Gastroesophageal sphincter (tissue), 2 donors: ENCODE data around the gene CXCR5.

Experiments
- POLR2A ChIP-seq, 2 donors: fragments of 450-650 bp; IDR thresholded peaks; one replicate each; pipeline ENCODE4 v1.6.1; 2017; ENCODE audit warnings: antibody characterized with exemption in 2 of 2, mild to moderate bottlenecking in 2 of 2, moderate library complexity in 1 of 2
- POLR2AphosphoS5 ChIP-seq: sonication (generic); formaldehyde crosslinking; IDR thresholded peaks from one replicate; pipeline ENCODE4 v1.6.1; 2017; ENCODE audit warnings: antibody characterized with exemption

GRCh38 chr11:118883368-118884071 lies at the start of gene CXCR5:
- TF ChIP-seq POLR2A (IDR thresholded peaks at IDR 0.05), result no peak
- no peak for TF ChIP-seq POLR2AphosphoS5
